Lower leg skin (tissue), 3 donors: ENCODE data around the gene AGPAT4.

Source experiments
- POLR2A ChIP-seq, 2 donors: fragments of 450-650 bp; IDR thresholded peaks; one replicate each; pipeline ENCODE4 v1.6.1; 2016 to 2017; ENCODE audit warnings: antibody characterized with exemption in 2 of 2, mild to moderate bottlenecking in 1 of 2, moderate library complexity in 1 of 2
- TF ChIP-seq, protein P1 (sequence below), 3 donors: fragments of 450-650 bp; IDR thresholded peaks; one replicate each; pipeline ENCODE4 v1.5.1; 2016; ENCODE audit warnings: antibody characterized with exemption in 3 of 3, mild to moderate bottlenecking in 3 of 3, moderate library complexity in 2 of 3

DNA sequence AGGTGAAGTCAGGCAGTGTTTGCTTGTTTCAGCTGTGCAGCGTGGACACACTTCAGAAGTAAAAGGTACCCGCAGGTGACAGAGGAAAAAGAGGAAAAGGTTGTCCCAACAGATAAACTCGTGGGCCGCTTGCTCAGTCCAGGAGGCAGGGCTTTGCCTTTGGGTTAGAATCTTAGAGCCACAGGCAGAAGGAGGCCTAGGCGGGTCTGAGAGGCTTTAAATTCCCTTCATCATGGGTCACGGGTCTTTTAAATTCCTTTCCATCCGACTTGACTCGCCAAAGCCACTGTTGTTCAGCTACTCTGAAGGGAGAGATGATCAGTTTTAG is 48.2 kb downstream of the AGPAT4 start:
- TF ChIP-seq, protein P1, sequence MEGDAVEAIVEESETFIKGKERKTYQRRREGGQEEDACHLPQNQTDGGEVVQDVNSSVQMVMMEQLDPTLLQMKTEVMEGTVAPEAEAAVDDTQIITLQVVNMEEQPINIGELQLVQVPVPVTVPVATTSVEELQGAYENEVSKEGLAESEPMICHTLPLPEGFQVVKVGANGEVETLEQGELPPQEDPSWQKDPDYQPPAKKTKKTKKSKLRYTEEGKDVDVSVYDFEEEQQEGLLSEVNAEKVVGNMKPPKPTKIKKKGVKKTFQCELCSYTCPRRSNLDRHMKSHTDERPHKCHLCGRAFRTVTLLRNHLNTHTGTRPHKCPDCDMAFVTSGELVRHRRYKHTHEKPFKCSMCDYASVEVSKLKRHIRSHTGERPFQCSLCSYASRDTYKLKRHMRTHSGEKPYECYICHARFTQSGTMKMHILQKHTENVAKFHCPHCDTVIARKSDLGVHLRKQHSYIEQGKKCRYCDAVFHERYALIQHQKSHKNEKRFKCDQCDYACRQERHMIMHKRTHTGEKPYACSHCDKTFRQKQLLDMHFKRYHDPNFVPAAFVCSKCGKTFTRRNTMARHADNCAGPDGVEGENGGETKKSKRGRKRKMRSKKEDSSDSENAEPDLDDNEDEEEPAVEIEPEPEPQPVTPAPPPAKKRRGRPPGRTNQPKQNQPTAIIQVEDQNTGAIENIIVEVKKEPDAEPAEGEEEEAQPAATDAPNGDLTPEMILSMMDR (IDR thresholded peaks at IDR 0.05), result no peak
- no peak for TF ChIP-seq POLR2A (IDR thresholded peaks at IDR 0.05)
